Neural progenitor cell (in vitro differentiated cells): ENCODE results near the gene ZNF800. TPM values are rescaled to one million over a fixed set of nuclear protein-coding genes. Genes with fewer than 3 reads are reported as not detected.

Experiments used
- DNase-seq: peaks from one replicate; pipeline ENCODE4 v3.0.0-alpha.2; 2016; ENCODE audit warnings: low spot score
- H2AFZ ChIP-seq: fragments of 200-600 bp; sonication (generic); replicated peaks from 2 replicates; pipeline ENCODE4 v1.6.1; 2016; ENCODE audit warnings: antibody characterized with exemption
- H3F3A ChIP-seq: fragments of 200-600 bp; sonication (generic); 2 replicates; pipeline ENCODE4 v1.6.1; 2016; ENCODE audit warnings: antibody characterized with exemption, low read depth
- H3K27ac ChIP-seq: fragments of 200-600 bp; sonication (generic); 2 replicates; pipeline ENCODE4 v1.5.1; 2016; ENCODE audit warnings: mild to moderate bottlenecking
- H3K27me3 ChIP-seq: fragments of 200-600 bp; sonication (generic); 2 replicates; pipeline ENCODE4 v1.6.1; 2016; ENCODE audit warnings: mild to moderate bottlenecking, moderate library complexity
- H3K36me3 ChIP-seq: fragments of 200-600 bp; sonication (generic); 2 replicates; pipeline ENCODE4 v1.5.1; 2016
- H3K4me1 ChIP-seq: fragments of 200-600 bp; sonication (generic); 2 replicates; pipeline ENCODE4 v1.6.1; 2016; ENCODE audit warnings: mixed run types
- H3K4me2 ChIP-seq: fragments of 200-600 bp; sonication (generic); 2 replicates; pipeline ENCODE4 v1.6.1; 2016
- H3K4me3 ChIP-seq: fragments of 200-600 bp; sonication (generic); 2 replicates; pipeline ENCODE4 v1.5.1; 2016
- H3K79me2 ChIP-seq: fragments of 200-600 bp; sonication (generic); 2 replicates; pipeline ENCODE4 v1.6.1; 2016; ENCODE audit warnings: low read depth
- H3K9ac ChIP-seq: fragments of 200-600 bp; sonication (generic); 2 replicates; pipeline ENCODE4 v1.6.1; 2016
- H3K9me3 ChIP-seq: fragments of 200-600 bp; sonication (generic); 2 replicates; pipeline ENCODE4 v1.5.1; 2016; ENCODE audit warnings: low read depth
- H4K20me1 ChIP-seq: fragments of 200-600 bp; sonication (generic); 2 replicates; pipeline ENCODE4 v1.6.1; 2016; ENCODE audit warnings: low read depth
- H3K27ac Mint-ChIP-seq: 3 replicates; pipeline ENCODE4 v1.8.0; 2021; ENCODE audit warnings: mixed read lengths
- H3K27me3 Mint-ChIP-seq: 2 replicates; pipeline ENCODE4 v1.8.0; 2022; ENCODE audit warnings: low read depth, mild to moderate bottlenecking, inconsistent platforms, moderate library complexity, mixed read lengths; ENCODE audit not compliant: insufficient read depth
- H3K36me3 Mint-ChIP-seq: 3 replicates; pipeline ENCODE4 v1.8.0; 2021; ENCODE audit warnings: mixed read lengths
- H3K4me1 Mint-ChIP-seq: 3 replicates; pipeline ENCODE4 v1.8.0; 2021; ENCODE audit warnings: mixed read lengths
- H3K4me3 Mint-ChIP-seq: 3 replicates; pipeline ENCODE4 v1.8.0; 2021; ENCODE audit warnings: mild to moderate bottlenecking, moderate library complexity, mixed read lengths
- H3K9me3 Mint-ChIP-seq: 3 replicates; pipeline ENCODE4 v1.8.0; 2020; ENCODE audit warnings: mixed read lengths
- EZH2 ChIP-seq: fragments of 200-600 bp; sonication (generic); IDR thresholded peaks from 2 replicates; pipeline ENCODE4 v1.6.1; 2017; ENCODE audit warnings: antibody characterized with exemption, mild to moderate bottlenecking, moderate library complexity
- EZH2phosphoT487 ChIP-seq: fragments of 200-600 bp; sonication (generic); IDR thresholded peaks from 2 replicates; pipeline ENCODE4 v1.6.1; 2017; ENCODE audit warnings: antibody characterized with exemption
- total RNA-seq: library from RNA; depleted of rRNA; stranded (reverse); fragments of >200 nt; gene quantifications from 2 replicates; pipeline ENCODE4 v1.2.3, GENCODE V29; 2015; ENCODE audit warnings: low replicate concordance
- TF ChIP-seq, protein P1 (sequence below): fragments of 200-600 bp; sonication (generic); IDR thresholded peaks from 2 replicates; pipeline ENCODE4 v1.5.1; 2017; ENCODE audit warnings: antibody characterized with exemption, mild to moderate bottlenecking

ZNF800 gene
- total RNA-seq, 1 donor from 2014 or later = 26.0 TPM

DNA sequence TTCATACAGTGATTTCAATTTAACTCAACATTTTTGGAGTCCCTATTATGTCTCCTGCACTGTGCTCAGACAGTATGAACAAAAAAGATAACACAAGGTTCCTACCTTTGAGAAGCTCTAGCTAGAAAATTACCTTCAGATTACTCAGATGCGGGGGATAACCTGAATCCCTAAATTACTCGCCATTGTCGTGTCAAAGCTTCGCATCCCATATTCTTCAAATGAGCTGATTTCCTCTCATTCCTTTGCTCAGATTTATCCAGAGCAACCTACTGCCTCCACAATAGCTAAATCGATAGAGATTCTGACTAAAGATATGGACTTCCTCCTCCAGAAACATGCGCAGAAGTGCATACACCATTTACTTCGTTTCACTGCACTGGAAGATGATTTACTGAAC, 42.6 kb downstream of the ZNF800 start:
- Histone ChIP-seq H3F3A (peaks cover 4% of the 10 kb centered on the region), H3K9me3 (no peaks in the 10 kb centered on the region), H3K27ac (no peak overlapping the region), H3K27me3 (peaks cover 56% of the 10 kb centered on the region), H3K79me2 (no peaks in the 10 kb centered on the region), H4K20me1 (peaks cover 7% of the 10 kb centered on the region), H3K4me2 (no peak overlapping the region), H3K4me1 (peaks cover 3% of the 10 kb centered on the region), H3K36me3 (no peaks in the 10 kb centered on the region), H3K4me3 (no peak overlapping the region), H2AFZ (no peak overlapping the region), H3K9ac (no peak overlapping the region)
- no peak overlapping the region for H3K4me3 Mint-ChIP-seq
- peaks cover 2% of the 10 kb centered on the region for H3K9me3 Mint-ChIP-seq
- peaks cover 2% of the 10 kb centered on the region for H3K4me1 Mint-ChIP-seq
- H3K27ac Mint-ChIP-seq = no peak overlapping the region
- no peak for DNase-seq
- TF ChIP-seq, protein P1, sequence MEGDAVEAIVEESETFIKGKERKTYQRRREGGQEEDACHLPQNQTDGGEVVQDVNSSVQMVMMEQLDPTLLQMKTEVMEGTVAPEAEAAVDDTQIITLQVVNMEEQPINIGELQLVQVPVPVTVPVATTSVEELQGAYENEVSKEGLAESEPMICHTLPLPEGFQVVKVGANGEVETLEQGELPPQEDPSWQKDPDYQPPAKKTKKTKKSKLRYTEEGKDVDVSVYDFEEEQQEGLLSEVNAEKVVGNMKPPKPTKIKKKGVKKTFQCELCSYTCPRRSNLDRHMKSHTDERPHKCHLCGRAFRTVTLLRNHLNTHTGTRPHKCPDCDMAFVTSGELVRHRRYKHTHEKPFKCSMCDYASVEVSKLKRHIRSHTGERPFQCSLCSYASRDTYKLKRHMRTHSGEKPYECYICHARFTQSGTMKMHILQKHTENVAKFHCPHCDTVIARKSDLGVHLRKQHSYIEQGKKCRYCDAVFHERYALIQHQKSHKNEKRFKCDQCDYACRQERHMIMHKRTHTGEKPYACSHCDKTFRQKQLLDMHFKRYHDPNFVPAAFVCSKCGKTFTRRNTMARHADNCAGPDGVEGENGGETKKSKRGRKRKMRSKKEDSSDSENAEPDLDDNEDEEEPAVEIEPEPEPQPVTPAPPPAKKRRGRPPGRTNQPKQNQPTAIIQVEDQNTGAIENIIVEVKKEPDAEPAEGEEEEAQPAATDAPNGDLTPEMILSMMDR = no peak
- H3K27me3 Mint-ChIP-seq = peaks cover 2% of the 10 kb centered on the region
- peaks cover 3% of the 10 kb centered on the region for H3K36me3 Mint-ChIP-seq

DNA sequence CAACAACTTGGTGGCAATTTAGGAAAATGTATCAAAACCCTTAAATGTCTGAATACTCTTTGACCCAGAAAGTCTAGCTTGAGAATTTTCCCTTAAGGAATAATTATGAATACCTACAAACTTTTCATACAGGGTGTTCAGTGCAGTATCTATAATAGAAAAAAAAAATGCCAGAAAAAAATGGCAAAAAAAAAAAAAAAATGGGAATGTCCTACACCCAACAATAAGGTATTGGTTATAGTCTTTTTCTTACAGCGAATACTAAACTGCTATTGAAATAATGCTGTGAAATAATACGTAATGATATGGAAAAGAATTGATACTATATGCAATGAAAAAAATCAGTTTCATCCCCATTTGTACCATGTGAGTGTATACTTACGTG, 44.3 kb downstream of the ZNF800 start:
- H3K27me3 ChIP-seq = peaks cover 58% of the 10 kb centered on the region
- no peak for TF ChIP-seq EZH2phosphoT487
- TF ChIP-seq, protein P1 = no peak
- TF ChIP-seq EZH2 = no peak
- H3K4me3 Mint-ChIP-seq = peak overlapping the region; percentile 73
- H3K9me3 ChIP-seq = no peaks in the 10 kb centered on the region
- H3K4me1 ChIP-seq = peaks cover 3% of the 10 kb centered on the region
- peak overlapping the region; percentile 85 for H3K4me2 ChIP-seq
- no peaks in the 10 kb centered on the region for H3K79me2 ChIP-seq
- peaks cover 2% of the 10 kb centered on the region for H3K27me3 Mint-ChIP-seq
- H3K9me3 Mint-ChIP-seq = peaks cover 2% of the 10 kb centered on the region
- peaks cover 7% of the 10 kb centered on the region for H4K20me1 ChIP-seq
- peaks cover 4% of the 10 kb centered on the region for H3F3A ChIP-seq
- peaks cover 2% of the 10 kb centered on the region for H3K4me1 Mint-ChIP-seq
- H3K27ac Mint-ChIP-seq = no peak overlapping the region
- H3K9ac ChIP-seq = no peak overlapping the region
- peaks cover 3% of the 10 kb centered on the region for H3K36me3 Mint-ChIP-seq
- H3K27ac ChIP-seq = no peak overlapping the region
- H2AFZ ChIP-seq = no peak overlapping the region
- no peaks in the 10 kb centered on the region for H3K36me3 ChIP-seq
- peak overlapping the region; percentile 44 for H3K4me3 ChIP-seq
- no peak for DNase-seq

DNA sequence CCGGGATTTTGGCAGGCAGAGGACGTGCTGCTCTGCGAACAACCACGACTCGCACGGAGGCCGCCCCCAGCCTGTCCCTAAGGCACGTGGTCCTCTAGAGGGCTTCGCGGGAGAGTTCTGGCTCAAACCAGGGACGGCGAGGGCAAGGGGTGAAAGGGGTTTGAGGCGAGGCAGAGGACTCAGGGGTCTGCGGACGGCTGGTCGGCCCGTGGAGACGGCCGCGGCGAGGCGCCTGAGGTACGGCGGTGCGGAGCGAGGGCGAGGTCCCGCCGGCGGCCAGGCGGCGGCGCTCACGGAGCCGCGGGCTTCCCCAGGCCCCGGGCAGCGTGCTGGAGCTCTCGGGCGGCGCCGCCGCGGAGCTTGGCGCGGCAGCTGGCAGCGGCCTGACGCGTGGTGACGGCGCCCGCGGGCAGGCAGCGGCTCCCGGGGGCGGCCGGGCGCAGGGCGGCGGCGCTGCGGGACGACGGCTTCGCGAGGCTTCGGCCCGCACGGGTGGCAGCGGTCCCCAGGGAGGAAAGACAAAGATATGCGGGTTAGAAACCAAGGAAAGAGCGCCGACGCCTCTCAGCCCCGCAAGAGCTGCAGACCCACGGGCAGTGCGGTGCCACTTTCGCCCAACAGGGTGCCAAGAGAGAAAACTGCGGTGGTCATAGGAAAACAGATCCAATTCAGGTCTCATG, 44.8 kb downstream of the ZNF800 start:
- Histone ChIP-seq H3K4me2 (peak overlapping the region; percentile 85), H3K9me3 (no peaks in the 10 kb centered on the region), H3K27me3 (peaks cover 58% of the 10 kb centered on the region), H3K27ac (no peak overlapping the region), H4K20me1 (peaks cover 7% of the 10 kb centered on the region), H2AFZ (peak overlapping the region; percentile 93), H3K79me2 (no peaks in the 10 kb centered on the region), H3K4me1 (peaks cover 3% of the 10 kb centered on the region), H3K36me3 (no peaks in the 10 kb centered on the region), H3K9ac (no peak overlapping the region), H3F3A (peaks cover 4% of the 10 kb centered on the region), H3K4me3 (peak overlapping the region; percentile 44)
- H3K27ac Mint-ChIP-seq = no peak overlapping the region
- H3K4me1 Mint-ChIP-seq = peaks cover 2% of the 10 kb centered on the region
- H3K36me3 Mint-ChIP-seq = peaks cover 3% of the 10 kb centered on the region
- TF ChIP-seq, protein P1 = peak; percentile 56
- no peak for TF ChIP-seq EZH2phosphoT487
- DNase-seq = peak; percentile 92
- peak overlapping the region; percentile 78 for H3K4me3 Mint-ChIP-seq
- H3K9me3 Mint-ChIP-seq = peaks cover 2% of the 10 kb centered on the region
- peaks cover 2% of the 10 kb centered on the region for H3K27me3 Mint-ChIP-seq
